ENCODE data around the gene IL32.

The IL32 gene

GRCh38 chr16:3019594-3020246 is 45.7 kb upstream of the IL32 start (continued):
- TF ChIP-seq KLF7 (tag by site-specific recombination; IDR thresholded peaks at IDR 0.05; ENCODE audit: borderline replicate concordance) (peak; percentile 34; the same call in 1 of the 2 replicates), ZNF391 (tag by site-specific recombination; IDR thresholded peaks at IDR 0.05; ENCODE audit: borderline replicate concordance, low read depth) (0 out of 2 replicates have a peak, but pooled peaks have one; percentile 31), ZBTB7A (tag by site-specific recombination; IDR thresholded peaks at IDR 0.05; ENCODE audit: low read depth) (no peak), ZNF558 (tag by site-specific recombination; IDR thresholded peaks at IDR 0.05) (peak; percentile 75; the same call in 1 of the 2 replicates), REST (tag by site-specific recombination; IDR thresholded peaks at IDR 0.05) (peak; percentile 50; the same call in 1 of the 2 replicates), GLIS1 (tag by site-specific recombination; IDR thresholded peaks at IDR 0.05) (no peak; the same call in 1 of the 2 replicates), ZNF610 (tag by site-specific recombination; IDR thresholded peaks at IDR 0.05; ENCODE audit: borderline replicate concordance) (no peak), ZBTB8A (tag by site-specific recombination; IDR thresholded peaks at IDR 0.05) (peak; percentile 68), ZNF548 (tag by site-specific recombination; IDR thresholded peaks at IDR 0.05) (peak; percentile 21; the same call in 1 of the 2 replicates), ZNF521 (tag by site-specific recombination; IDR thresholded peaks at IDR 0.05) (no peak), ZNF175 (tag by site-specific recombination; IDR thresholded peaks at IDR 0.05) (no peak), KLF9 (tag by site-specific recombination; IDR thresholded peaks at IDR 0.05; ENCODE audit: low read depth) (no peak), ZNF791 (tag by site-specific recombination; IDR thresholded peaks at IDR 0.05) (0 out of 2 replicates have a peak, but pooled peaks have one; percentile 57), ZNF426 (tag by site-specific recombination; IDR thresholded peaks at IDR 0.05) (peak; percentile 70), PBX3 (CRISPR knock-in tag; IDR thresholded peaks at IDR 0.05) (no peak), ZNF148 (tag by site-specific recombination; IDR thresholded peaks at IDR 0.05; ENCODE audit: borderline replicate concordance) (no peak), PRDM1 (tag by site-specific recombination; IDR thresholded peaks at IDR 0.05) (no peak), ZFP41 (tag by site-specific recombination; IDR thresholded peaks at IDR 0.05; ENCODE audit: borderline replicate concordance) (no peak), BCL11B (tag by site-specific recombination; IDR thresholded peaks at IDR 0.05; ENCODE audit: low read depth) (0 out of 2 replicates have a peak, but pooled peaks have one; percentile 17), ZNF654 (tag by site-specific recombination; IDR thresholded peaks at IDR 0.05; ENCODE audit: low read depth) (peak; percentile 25), ZNF2 (tag by site-specific recombination; IDR thresholded peaks at IDR 0.05) (peak; percentile 37; the same call in 1 of the 2 replicates), ZNF692 (tag by site-specific recombination; IDR thresholded peaks at IDR 0.05) (no peak), ZNF311 (tag by site-specific recombination; IDR thresholded peaks at IDR 0.05; ENCODE audit: borderline replicate concordance) (no peak), ZNF138 (tag by site-specific recombination; IDR thresholded peaks at IDR 0.05; ENCODE audit: borderline replicate concordance) (0 out of 2 replicates have a peak, but pooled peaks have one; percentile 17), ZNF280D (tag by site-specific recombination; IDR thresholded peaks at IDR 0.05) (no peak), ZNF837 (tag by site-specific recombination; IDR thresholded peaks at IDR 0.05) (no peak), ZNF169 (tag by site-specific recombination; IDR thresholded peaks at IDR 0.05) (no peak), MYNN (tag by site-specific recombination; IDR thresholded peaks at IDR 0.05; ENCODE audit: borderline replicate concordance) (0 out of 2 replicates have a peak, but pooled peaks have one; percentile 47)

All from HEK293 (cell line).